A549 (cell line): ENCODE measurements around the gene NRXN3. TPM values are rescaled to one million over a fixed set of nuclear protein-coding genes. Genes with fewer than 3 reads are reported as not detected.
"Not testable (repeated sequence)": the region's sequence is repeated elsewhere in the genome, so short reads cannot be mapped to it uniquely, and the experiment has no call there.

Source experiments
- ATAC-seq, 2 experiments: fragments of 200-7000 bp in 1 of 2; fragments of >200 bp in 1 of 2; cut with Nextera tagmentation in 1 of 2; cut with Tn5 transposase in 1 of 2; 3 replicates each; pipeline versions ENCODE4 v1.8.0 to v1.9.1; 2018 to 2020; ENCODE audit warnings: mild to moderate bottlenecking in 1 of 2, moderate library complexity in 1 of 2
- CTCF ChIA-PET: fragments of 300-600 bp; sonication (Branson Sonifier 250); formaldehyde crosslinking; extraction: SDS; loops from one replicate; lab custom pipeline; 2021; ENCODE audit warnings: antibody characterized with exemption, inconsistent platforms; lab: Yijun Ruan, JAX
- POLR2A ChIA-PET: fragments of 350-600 bp; formaldehyde crosslinking; extraction: SDS; loops from one replicate; lab custom pipeline; 2021; ENCODE audit warnings: antibody characterized with exemption, inconsistent platforms; lab: Yijun Ruan, JAX
- DNase-seq, 2 experiments: peaks; one replicate each; pipeline versions ENCODE4 v3.0.0 to v3.0.0-alpha.2; 2011 to 2016; ENCODE audit warnings: low read depth in 1 of 2, low spot score in 1 of 2
- FAIRE-seq: peaks from 2 replicates; lab custom pipeline; 2011; peaks lifted over from hg19 to GRCh38; lab: Jason Lieb, UNC
- H3K27ac ChIP-seq, 2 experiments: fragments of >200 bp; sonication (Bioruptor Twin); formaldehyde crosslinking; 3 replicates each; pipeline ENCODE4 v1.5.1; 2016 to 2017
- H3K4me1 ChIP-seq: fragments of >200 bp; sonication (Bioruptor Twin); formaldehyde crosslinking; 3 replicates; pipeline ENCODE4 v1.6.1; 2016
- H3K4me2 ChIP-seq: fragments of >200 bp; sonication (Bioruptor Twin); formaldehyde crosslinking; 3 replicates; pipeline ENCODE4 v1.6.1; 2016
- H3K4me3 ChIP-seq: fragments of >200 bp; sonication (Bioruptor Twin); formaldehyde crosslinking; 3 replicates; pipeline ENCODE4 v1.5.1; 2016
- H3K9me3 ChIP-seq: fragments of >200 bp; sonication (Bioruptor Twin); formaldehyde crosslinking; 3 replicates; pipeline ENCODE4 v1.6.1; 2016
- CHD2 ChIP-seq: fragments of 150-350 bp; IDR thresholded peaks from 2 replicates; pipeline ENCODE4 v1.6.1; 2014; ENCODE audit warnings: low read length; ENCODE audit not compliant: partially characterized antibody
- E2F6 ChIP-seq: IDR thresholded peaks from 2 replicates; pipeline ENCODE4 v1.6.1; 2012; ENCODE audit warnings: low read depth, borderline replicate concordance
- EHF ChIP-seq: fragments of 250-450 bp; sonication (Bioruptor Pico); IDR thresholded peaks from 2 replicates; pipeline ENCODE4 v1.5.0; 2020; ENCODE audit warnings: mild to moderate bottlenecking
- EHMT2 ChIP-seq: fragments of 200-600 bp; sonication (generic); IDR thresholded peaks from 2 replicates; pipeline ENCODE4 v1.6.1; 2016; ENCODE audit warnings: antibody characterized with exemption, low read depth, mild to moderate bottlenecking, moderate library complexity
- ELK1 ChIP-seq: fragments of 150-350 bp; IDR thresholded peaks from 2 replicates; pipeline ENCODE4 v1.6.1; 2014; ENCODE audit warnings: low read depth, mild to moderate bottlenecking, low read length
- FOSB ChIP-seq: fragments of 250-450 bp; sonication (Bioruptor Pico); IDR thresholded peaks from 2 replicates; pipeline ENCODE4 v1.5.0; 2020; ENCODE audit warnings: mild to moderate bottlenecking, moderate library complexity
- GATA3 ChIP-seq: IDR thresholded peaks from 2 replicates; pipeline ENCODE4 v1.6.1; 2012; ENCODE audit warnings: borderline replicate concordance
- JUNB ChIP-seq: fragments of >200 bp; sonication (Bioruptor Twin); formaldehyde crosslinking; IDR thresholded peaks from 2 replicates; pipeline ENCODE4 v1.6.1; 2016
- KDM1A ChIP-seq: fragments of 200-600 bp; sonication (generic); IDR thresholded peaks from 2 replicates; pipeline ENCODE4 v1.6.1; 2016; ENCODE audit warnings: low read depth, mild to moderate bottlenecking
- MAX ChIP-seq: IDR thresholded peaks from 2 replicates; pipeline ENCODE4 v1.6.1; 2012
- MYC ChIP-seq: IDR thresholded peaks from 2 replicates; pipeline ENCODE4 v1.6.1; 2012; ENCODE audit warnings: mild to moderate bottlenecking, inconsistent platforms, low read length, improper control_type of control experiment, borderline replicate concordance
- NPAS2 ChIP-seq: fragments of 250-450 bp; sonication (Bioruptor Pico); IDR thresholded peaks from 2 replicates; pipeline ENCODE4 v1.8.0; 2022; ENCODE audit warnings: mild to moderate bottlenecking, moderate library complexity, borderline replicate concordance
- NR3C1 ChIP-seq: fragments of >200 bp; sonication (Bioruptor Twin); formaldehyde crosslinking; IDR thresholded peaks from 3 replicates; pipeline ENCODE4 v1.6.1; 2017
- PBX3 ChIP-seq: IDR thresholded peaks from 2 replicates; pipeline ENCODE4 v1.6.1; 2012
- POLR2A ChIP-seq: IDR thresholded peaks from 2 replicates; pipeline ENCODE4 v1.6.1; 2012; ENCODE audit warnings: mild to moderate bottlenecking, low read length
- RARB ChIP-seq: fragments of 250-450 bp; sonication (Bioruptor Pico); IDR thresholded peaks from 2 replicates; pipeline ENCODE4 v1.8.0; 2021; ENCODE audit warnings: mild to moderate bottlenecking, moderate library complexity
- RCOR1 ChIP-seq: fragments of 150-350 bp; IDR thresholded peaks from 2 replicates; pipeline ENCODE4 v1.6.1; 2014; ENCODE audit warnings: antibody characterized with exemption, low read length, low read depth
- REST ChIP-seq: fragments of 200-600 bp; sonication (generic); IDR thresholded peaks from 2 replicates; pipeline ENCODE4 v1.6.1; 2016; ENCODE audit warnings: antibody characterized with exemption, mild to moderate bottlenecking, moderate library complexity
- SREBF2 ChIP-seq: fragments of 450-650 bp; IDR thresholded peaks from 2 replicates; pipeline ENCODE4 v1.6.1; 2014; ENCODE audit warnings: mild to moderate bottlenecking, moderate library complexity
- TFCP2L1 ChIP-seq: fragments of 250-450 bp; sonication (Bioruptor Pico); IDR thresholded peaks from 2 replicates; pipeline ENCODE4 v1.5.0; 2021; ENCODE audit warnings: mild to moderate bottlenecking
- WGBS: methylation state at CpG from one replicate; pipeline ENCODE4 v1.1.6; 2017; ENCODE audit errors: missing lambda C conversion rate; 5-methylcytosine and 5-hydroxymethylcytosine counted together
- polyA plus RNA-seq, 4 experiments: library from polyadenylated mRNA; depleted of rRNA in 3 of 4; stranded (reverse); fragments of >200 nt; fragmentation: RNase III in 1 of 4; extraction: RNeasy Plus Mini Kit Qiagen cat#74134 plus additional on column Dnase treatment in 1 of 4; gene quantifications; 2 replicates in 3 of 4; 3 replicates in 1 of 4; pipeline ENCODE4 v1.2.3, GENCODE V29; 2011 to 2017

The NRXN3 gene
- polyA plus RNA-seq, 2 of the 4 experiments (the other 2 are of a cell fraction), result 0.62 to 2.3 TPM

GRCh38 chr14:78530078-78530477, 359.9 kb downstream of the NRXN3 start:
- Histone ChIP-seq H3K4me1 (no peaks in the 10 kb centered on the region), H3K27ac (no peak overlapping the region), H3K9me3 (no peaks in the 10 kb centered on the region), H3K4me2 (no peak overlapping the region), H3K4me3 (no peak overlapping the region)
- ATAC-seq (0 out of 6 replicates have a peak, but pooled peaks of 1 of the 2 experiments have one; percentile 30), FAIRE-seq (no peak), DNase-seq (peak in 1 of 2 experiments; percentile 11)
- 0% methylated on average over 2 of the region's 2 CpGs for WGBS
- TF ChIP-seq REST, result peak; percentile 89
- TF ChIP-seq FOSB, result no peak
- ChIA-PET CTCF (interaction anchor here (1.3 kb wide), 1 partner anchor 28 kb away, joined by 3 read pairs; no protein-coding TSS in a partner anchor), POLR2A (no interaction called here)

GRCh38 chr14:78534141-78534540, 364.0 kb downstream of the NRXN3 start:
- Histone ChIP-seq H3K27ac (no peak overlapping the region), H3K4me2 (no peak overlapping the region), H3K4me1 (no peaks in the 10 kb centered on the region), H3K4me3 (no peak overlapping the region), H3K9me3 (no peaks in the 10 kb centered on the region)
- ChIA-PET POLR2A (no interaction called here), CTCF (no interaction called here)
- WGBS, result 9% methylated on average over 2 of the region's 2 CpGs
- no peak for TF ChIP-seq ELK1
- no peak for TF ChIP-seq E2F6
- no peak for TF ChIP-seq KDM1A
- TF ChIP-seq RARB (CRISPR knock-in tag), result no peak
- TF ChIP-seq GATA3, result no peak
- TF ChIP-seq JUNB, result no peak
- TF ChIP-seq SREBF2, result no peak
- TF ChIP-seq RCOR1, result no peak
- TF ChIP-seq POLR2A, result no peak
- no peak for TF ChIP-seq FOSB
- no peak for TF ChIP-seq MAX
- no peak for TF ChIP-seq CHD2
- TF ChIP-seq NR3C1, result no peak
- TF ChIP-seq TFCP2L1 (CRISPR knock-in tag), result no peak
- no peak for TF ChIP-seq EHMT2
- TF ChIP-seq PBX3, result no peak
- TF ChIP-seq MYC, result no peak
- no peak for FAIRE-seq
- no peak for ATAC-seq
- no peak for DNase-seq

GRCh38 chr14:78535041-78535440, 364.9 kb downstream of the NRXN3 start:
- Histone ChIP-seq H3K4me3 (no peak overlapping the region), H3K4me2 (no peak overlapping the region), H3K4me1 (no peaks in the 10 kb centered on the region), H3K9me3 (no peaks in the 10 kb centered on the region), H3K27ac (no peak overlapping the region)
- TF ChIP-seq EHMT2, result no peak
- no peak for TF ChIP-seq POLR2A
- TF ChIP-seq E2F6, result no peak
- no peak for TF ChIP-seq EHF (CRISPR knock-in tag)
- no peak for TF ChIP-seq NPAS2
- FAIRE-seq, result no peak
- POLR2A ChIA-PET, result no interaction called here
- CTCF ChIA-PET, result interaction anchor here (1.0 kb wide), 1 partner anchor 30 kb away, joined by 3 read pairs; no protein-coding TSS in a partner anchor
- ATAC-seq, result no peak
- DNase-seq, result no peak

- FAIRE-seq, POLR2A ChIA-PET: not testable (repeated sequence)
- CTCF ChIA-PET, result interaction anchor here (0.6 to 1.6 kb wide), 2 partner anchors 25 to 1917 kb away, joined by 3 to 5 read pairs; no protein-coding TSS in a partner anchor
Measured at GRCh38 chr14:78541788-78542187, 371.6 kb downstream of the NRXN3 start.

More at GRCh38 chr14:78541788-78542187, 371.6 kb downstream of the NRXN3 start:
- not testable (repeated sequence) for DNase-seq, H3K4me1 ChIP-seq, H3K4me2 ChIP-seq, H3K27ac ChIP-seq, H3K9me3 ChIP-seq, ATAC-seq, H3K4me3 ChIP-seq
- WGBS, result no CpG with 5 or more reads among the region's 2 CpGs
